ENCODE measurements around the gene REPS1.

GRCh38 chr6:138987643-138988468 lies at the start of gene REPS1:
- TF ChIP-seq CTCF (IDR thresholded peaks at IDR 0.05): peak; percentile 96 to 99 (median 97)
- peak; percentile 84 for TF ChIP-seq POLR2AphosphoS5 (IDR thresholded peaks at IDR 0.05)

All from prostate gland (tissue), 2 donors.